GM19463 (cell line): ENCODE results near the gene HARS1.
A peak's percentile ranks its signal among the peaks of the same experiment; 100 is the strongest.
"Not testable (repeated sequence)": the region's sequence is repeated elsewhere in the genome, so short reads cannot be mapped to it uniquely, and the experiment has no call there.

Source experiments
- ATAC-seq: cut with Tn5 transposase; IDR thresholded peaks from one replicate; pipeline ENCODE4 v1.9.1; 2021; ENCODE audit warnings: mild to moderate bottlenecking, moderate library complexity; ENCODE audit not compliant: unreplicated experiment

HARS1 gene

GRCh38 chr5:140677947-140678346 is 13.2 kb downstream of the HARS1 start:
- peak; percentile 73 for ATAC-seq

- ATAC-seq = no peak
These were observed 16.5 kb downstream of the HARS1 start for GRCh38 chr5:140674629-140675028.

- ATAC-seq = no peak
These were observed 17.0 kb downstream of the HARS1 start for GRCh38 chr5:140674211-140674610.

- no peak for ATAC-seq
These were observed 17.8 kb downstream of the HARS1 start, which contains the start of gene DND1 for GRCh38 chr5:140673187-140673976. TSS of gene DND1 (minus strand) at chr5:140673576. CDS start at chr5:140673542, 34 bp downstream.

GRCh38 chr5:140672455-140673186 is 18.5 kb downstream of the HARS1 start:
- ATAC-seq = no peak

- ATAC-seq = no peak
These were observed 19.6 kb downstream of the HARS1 start for GRCh38 chr5:140671472-140672125.

- ATAC-seq = not testable (repeated sequence)
These were observed 20.1 kb downstream of the HARS1 start for GRCh38 chr5:140671035-140671434.

- ATAC-seq = peak; percentile 99
These were observed 26.6 kb downstream of the HARS1 start, which contains the start of gene WDR55 for GRCh38 chr5:140664359-140665119. TSS of gene WDR55 (plus strand) at chr5:140664904. CDS start at chr5:140664913, 9 bp downstream.

- ATAC-seq = no peak
These were observed 27.2 kb downstream of the HARS1 start for GRCh38 chr5:140664030-140664358.

GRCh38 chr5:140660371-140660770 is 30.8 kb downstream of the HARS1 start:
- ATAC-seq = not testable (repeated sequence)

- ATAC-seq = no peak
These were observed 32.3 kb downstream of the HARS1 start for GRCh38 chr5:140658870-140659269.

- peak; percentile 36 for ATAC-seq
These were observed 44.1 kb downstream of the HARS1 start for GRCh38 chr5:140647042-140647419.

GRCh38 chr5:140642718-140643117 is 48.5 kb downstream of the HARS1 start:
- no peak for ATAC-seq

- no peak for ATAC-seq
These were observed 49.5 kb downstream of the HARS1 start for GRCh38 chr5:140641716-140642115.

GRCh38 chr5:140639148-140639981 is 51.8 kb downstream of the HARS1 start, which contains the start of gene TMCO6:
TSS of gene TMCO6 (plus strand) at chr5:140639451. CDS start at chr5:140639528, 77 bp downstream.
- ATAC-seq = peak; percentile 96

- not testable (repeated sequence) for ATAC-seq
These were observed 52.3 kb downstream of the HARS1 start for GRCh38 chr5:140638898-140639147.

- ATAC-seq = no peak
These were observed 53.6 kb downstream of the HARS1 start for GRCh38 chr5:140637371-140638100.

GRCh38 chr5:140635291-140636257 is 55.6 kb downstream of the HARS1 start:
- no peak for ATAC-seq
